IPS-20b (cell line): ENCODE results near the gene PHLPP1.

Source experiments
- H3K27ac ChIP-seq: one replicate; pipeline ENCODE4 v1.5.1; 2013; ENCODE audit warnings: low read length
- H3K27me3 ChIP-seq: 2 replicates; pipeline ENCODE4 v1.6.1; 2013; ENCODE audit warnings: mild to moderate bottlenecking, low read length, inconsistent platforms; ENCODE audit not compliant: insufficient read depth
- H3K36me3 ChIP-seq: 2 replicates; pipeline ENCODE4 v1.6.1; 2013; ENCODE audit warnings: low read depth, mild to moderate bottlenecking, inconsistent platforms, low read length, moderate library complexity; ENCODE audit not compliant: insufficient read depth
- H3K4me1 ChIP-seq: 2 replicates; pipeline ENCODE4 v1.6.1; 2013; ENCODE audit warnings: mild to moderate bottlenecking, control low read depth, inconsistent platforms, low read length, moderate library complexity; ENCODE audit not compliant: insufficient read depth
- H3K4me3 ChIP-seq: 2 replicates; pipeline ENCODE4 v1.5.1; 2013; ENCODE audit warnings: mild to moderate bottlenecking, low read length, inconsistent platforms
- H3K9ac ChIP-seq: 2 replicates; pipeline ENCODE4 v1.6.1; 2013; ENCODE audit warnings: low read depth, mild to moderate bottlenecking, inconsistent platforms, low read length, moderate library complexity
- H3K9me3 ChIP-seq: 2 replicates; pipeline ENCODE4 v1.6.1; 2013; ENCODE audit warnings: mild to moderate bottlenecking, low read depth, low read length, inconsistent platforms; ENCODE audit not compliant: insufficient read depth

Gene PHLPP1

DNA sequence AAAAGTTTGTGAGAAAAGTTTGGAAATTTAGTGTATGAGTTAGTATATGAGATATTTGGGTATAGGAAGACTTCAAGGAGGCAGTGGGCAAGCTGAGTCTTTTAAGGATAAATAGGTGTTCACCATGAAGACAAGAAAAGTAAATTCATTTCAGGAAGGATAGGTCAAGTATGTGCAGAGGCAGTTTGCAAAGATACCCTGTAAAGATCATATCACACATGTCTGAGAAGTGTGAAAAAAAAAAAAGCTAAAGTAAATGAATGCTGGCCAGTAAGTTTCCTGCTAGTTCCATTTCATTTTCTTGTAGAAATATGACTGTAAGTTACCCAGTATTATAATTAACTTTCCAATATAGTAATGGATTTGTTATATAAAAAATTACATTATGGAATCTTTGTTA is 131.0 kb downstream of the PHLPP1 start:
- 0 out of 2 replicates have a peak, but pooled peaks cover 6% of the 10 kb centered on the region for H3K36me3 ChIP-seq
- H3K9ac ChIP-seq = no peak overlapping the region
- H3K27me3 ChIP-seq = no peaks in the 10 kb centered on the region
- H3K27ac ChIP-seq = no peak overlapping the region
- H3K4me3 ChIP-seq = no peak overlapping the region
- no peaks in the 10 kb centered on the region; the same call in 1 of the 2 replicates for H3K4me1 ChIP-seq
- no peaks in the 10 kb centered on the region for H3K9me3 ChIP-seq

DNA sequence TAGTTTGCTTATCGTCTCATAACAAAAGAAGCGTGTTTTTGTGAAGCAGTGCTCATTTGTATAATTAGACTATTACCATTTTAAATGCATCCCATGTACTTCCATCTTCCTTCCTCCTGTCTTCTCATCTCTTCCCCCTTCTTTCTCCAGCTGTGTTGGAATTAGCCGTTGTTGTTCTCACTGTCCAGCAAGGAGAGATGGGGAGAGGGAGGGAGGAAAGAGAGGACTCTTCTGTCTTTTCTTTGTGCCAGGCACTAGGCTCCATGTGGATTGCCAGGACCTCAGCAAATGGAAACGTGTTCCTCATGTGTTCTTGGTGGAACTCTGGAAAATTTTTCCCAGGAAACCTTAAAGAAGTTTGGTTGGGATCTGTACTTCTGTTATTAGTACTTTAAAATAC is 131.7 kb downstream of the PHLPP1 start:
- Histone ChIP-seq H3K4me3 (no peak overlapping the region), H3K4me1 (no peaks in the 10 kb centered on the region; the same call in 1 of the 2 replicates), H3K36me3 (0 out of 2 replicates have a peak, but pooled peaks cover 6% of the 10 kb centered on the region), H3K9ac (no peak overlapping the region), H3K27me3 (no peaks in the 10 kb centered on the region), H3K27ac (peak overlapping the region; percentile 30), H3K9me3 (no peaks in the 10 kb centered on the region)

GRCh38 chr18:62848946-62849345 is 133.6 kb downstream of the PHLPP1 start:
- no peak overlapping the region for H3K9ac ChIP-seq
- H3K27ac ChIP-seq = no peak overlapping the region
- no peaks in the 10 kb centered on the region for H3K27me3 ChIP-seq
- no peak overlapping the region for H3K4me3 ChIP-seq
- H3K36me3 ChIP-seq = 0 out of 2 replicates have a peak, but pooled peaks cover 6% of the 10 kb centered on the region
- no peaks in the 10 kb centered on the region; the same call in none of the 2 replicates for H3K4me1 ChIP-seq
- no peaks in the 10 kb centered on the region for H3K9me3 ChIP-seq

- Histone ChIP-seq H3K27ac (no peak overlapping the region), H3K9ac (no peak overlapping the region), H3K9me3 (no peaks in the 10 kb centered on the region), H3K4me3 (no peak overlapping the region), H3K27me3 (no peaks in the 10 kb centered on the region), H3K4me1 (no peaks in the 10 kb centered on the region; the same call in none of the 2 replicates), H3K36me3 (no peaks in the 10 kb centered on the region)
These were observed 135.4 kb downstream of the PHLPP1 start for GRCh38 chr18:62850619-62851306.

GRCh38 chr18:62852851-62853250 is 137.5 kb downstream of the PHLPP1 start:
- no peak overlapping the region for H3K27ac ChIP-seq

GRCh38 chr18:62856294-62856693 is 141.0 kb downstream of the PHLPP1 start:
- Histone ChIP-seq H3K9ac (no peak overlapping the region), H3K4me3 (no peak overlapping the region), H3K9me3 (no peaks in the 10 kb centered on the region), H3K27me3 (no peaks in the 10 kb centered on the region), H3K27ac (no peak overlapping the region), H3K4me1 (peaks cover 9% of the 10 kb centered on the region), H3K36me3 (peaks cover 11% of the 10 kb centered on the region; the same call in 1 of the 2 replicates)

More at GRCh38 chr18:62852851-62853250, 137.5 kb downstream of the PHLPP1 start:
- no peak overlapping the region for H3K4me3 ChIP-seq
- H3K9ac ChIP-seq = no peak overlapping the region
- H3K9me3 ChIP-seq = no peaks in the 10 kb centered on the region
- peaks cover 6% of the 10 kb centered on the region for H3K4me1 ChIP-seq
- H3K36me3 ChIP-seq = no peaks in the 10 kb centered on the region
- H3K27me3 ChIP-seq = no peaks in the 10 kb centered on the region

GRCh38 chr18:62857263-62857976 is 142.1 kb downstream of the PHLPP1 start:
- peaks cover 9% of the 10 kb centered on the region for H3K4me1 ChIP-seq

DNA sequence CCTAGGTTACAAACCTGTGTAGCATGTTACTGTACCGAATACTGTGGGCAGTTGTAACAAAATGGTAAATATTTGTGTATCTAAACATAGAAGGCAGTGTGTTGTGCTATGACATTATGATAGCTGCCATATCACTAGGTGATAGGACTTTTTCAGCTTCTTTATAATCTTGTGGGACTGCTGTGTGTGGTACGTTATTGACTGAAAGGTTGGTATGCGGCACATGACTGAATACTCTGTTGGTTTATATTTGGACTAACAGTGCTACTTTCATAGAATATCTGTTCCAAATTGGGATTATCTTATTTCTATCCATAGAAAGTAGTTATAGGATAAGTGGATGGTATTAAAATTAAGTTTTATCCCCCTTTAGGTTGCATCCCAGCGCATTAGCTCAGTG is 144.7 kb downstream of the PHLPP1 start:
- no peak overlapping the region for H3K9ac ChIP-seq
- no peak overlapping the region for H3K4me3 ChIP-seq
- H3K27me3 ChIP-seq = no peaks in the 10 kb centered on the region
- no peak overlapping the region for H3K27ac ChIP-seq
- no peaks in the 10 kb centered on the region for H3K9me3 ChIP-seq
- H3K36me3 ChIP-seq = peaks cover 28% of the 10 kb centered on the region; the same call in 1 of the 2 replicates
- H3K4me1 ChIP-seq = peaks cover 9% of the 10 kb centered on the region; the same call in 1 of the 2 replicates

More at GRCh38 chr18:62857263-62857976, 142.1 kb downstream of the PHLPP1 start:
- H3K9me3 ChIP-seq = no peaks in the 10 kb centered on the region
- H3K36me3 ChIP-seq = peaks cover 22% of the 10 kb centered on the region; the same call in 1 of the 2 replicates
- H3K9ac ChIP-seq = no peak overlapping the region
- H3K4me3 ChIP-seq = no peak overlapping the region
- H3K27ac ChIP-seq = no peak overlapping the region
- H3K27me3 ChIP-seq = no peaks in the 10 kb centered on the region

- Histone ChIP-seq H3K27ac (no peak overlapping the region), H3K4me1 (0 out of 2 replicates have a peak, but pooled peaks cover 3% of the 10 kb centered on the region), H3K27me3 (no peaks in the 10 kb centered on the region), H3K9ac (no peak overlapping the region), H3K36me3 (peaks cover 28% of the 10 kb centered on the region; the same call in 1 of the 2 replicates), H3K4me3 (no peak overlapping the region), H3K9me3 (no peaks in the 10 kb centered on the region)
These were observed 147.1 kb downstream of the PHLPP1 start for GRCh38 chr18:62862466-62862865.

DNA sequence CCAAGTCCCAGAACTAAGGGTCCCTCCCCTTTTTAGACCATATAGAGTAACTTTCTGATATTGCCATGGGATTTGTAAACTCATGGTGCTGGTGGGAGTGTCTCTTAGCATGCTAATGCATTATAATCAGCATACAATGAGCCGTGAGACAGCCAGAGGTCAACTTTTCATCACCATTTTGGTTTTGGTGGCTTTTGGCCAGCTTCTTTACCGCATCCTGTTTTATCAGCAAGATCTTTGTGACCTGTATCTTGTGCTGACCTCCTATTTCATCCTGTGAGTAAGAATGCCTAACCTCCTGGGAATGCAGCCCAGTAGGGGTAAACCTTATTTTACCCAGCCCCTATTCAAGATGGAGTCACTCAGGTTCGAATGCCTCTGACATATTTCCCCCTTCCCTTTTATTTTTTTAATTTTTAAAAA is 148.2 kb downstream of the PHLPP1 start:
- no peak overlapping the region for H3K27ac ChIP-seq
- peaks cover 28% of the 10 kb centered on the region; the same call in 1 of the 2 replicates for H3K36me3 ChIP-seq
- H3K4me3 ChIP-seq = no peak overlapping the region
- H3K9ac ChIP-seq = no peak overlapping the region
- H3K27me3 ChIP-seq = no peaks in the 10 kb centered on the region
- H3K9me3 ChIP-seq = no peaks in the 10 kb centered on the region
- 0 out of 2 replicates have a peak, but pooled peaks cover 3% of the 10 kb centered on the region for H3K4me1 ChIP-seq

DNA sequence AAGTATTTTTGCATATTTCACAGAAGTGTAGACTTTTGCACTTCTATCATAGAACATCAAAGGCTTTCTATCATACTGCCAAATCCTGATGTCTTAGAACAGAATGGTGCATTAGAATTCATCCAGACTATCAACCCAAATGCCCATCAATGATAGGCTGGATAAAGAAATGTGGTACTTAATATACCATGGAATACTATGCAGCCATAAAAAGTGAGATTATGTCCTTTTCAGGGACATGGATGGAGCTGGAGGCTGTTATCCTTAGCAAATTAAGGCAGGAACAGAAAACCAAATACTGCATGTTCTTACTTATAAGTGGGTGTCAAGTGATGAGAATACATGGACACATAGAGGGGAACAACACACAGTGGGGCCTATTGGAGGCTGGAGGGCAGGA is 150.2 kb downstream of the PHLPP1 start:
- H3K27ac ChIP-seq = no peak overlapping the region
- no peaks in the 10 kb centered on the region for H3K9me3 ChIP-seq
- H3K4me1 ChIP-seq = no peaks in the 10 kb centered on the region
- no peaks in the 10 kb centered on the region for H3K27me3 ChIP-seq
- peaks cover 25% of the 10 kb centered on the region; the same call in 1 of the 2 replicates for H3K36me3 ChIP-seq
- no peak overlapping the region for H3K4me3 ChIP-seq
- no peak overlapping the region for H3K9ac ChIP-seq
